Measurements from ENCODE around the gene GSAP.

GSAP gene

DNA sequence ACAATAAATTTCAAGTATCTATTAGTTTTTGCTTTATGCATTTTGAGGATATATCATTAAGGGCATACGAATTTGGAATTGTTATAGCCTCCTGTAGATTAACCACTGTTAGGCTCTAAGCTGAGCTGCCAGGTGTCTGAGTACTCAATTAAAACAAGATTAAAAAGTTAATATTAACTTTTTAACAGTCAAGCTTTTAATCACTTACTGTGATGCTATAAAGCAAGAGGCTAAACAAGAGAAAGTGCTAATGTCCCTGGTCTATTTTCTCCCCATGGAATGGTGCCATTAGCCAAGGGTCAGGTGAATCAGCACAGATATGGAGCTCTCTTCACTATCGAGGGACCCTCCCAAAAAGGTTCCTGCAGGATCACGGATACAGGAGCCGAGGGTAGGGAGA lies 9.7 kb downstream of the GSAP start:
- DNase-seq (ENCODE audit: low read depth): no peak

DNA sequence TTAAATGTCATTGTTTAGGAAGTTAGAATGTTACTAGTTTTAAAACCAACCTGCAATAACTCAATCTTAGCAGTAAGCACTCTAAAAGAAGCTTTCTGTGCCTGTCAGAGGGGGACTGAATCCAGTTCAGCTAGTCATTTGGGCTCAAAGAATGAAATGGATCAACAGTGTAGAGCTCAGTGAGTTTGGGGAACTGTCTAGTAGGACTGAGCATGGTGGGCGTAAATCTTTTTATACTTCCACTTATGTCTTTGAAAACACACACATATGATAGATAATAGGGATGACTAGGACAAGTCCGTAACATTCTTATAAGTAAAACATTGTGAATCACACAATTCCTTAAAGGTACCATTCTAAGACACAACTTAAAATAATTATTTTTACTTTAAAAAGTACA lies 11.5 kb downstream of the GSAP start:
- no peak for DNase-seq (ENCODE audit: low read depth)

DNA sequence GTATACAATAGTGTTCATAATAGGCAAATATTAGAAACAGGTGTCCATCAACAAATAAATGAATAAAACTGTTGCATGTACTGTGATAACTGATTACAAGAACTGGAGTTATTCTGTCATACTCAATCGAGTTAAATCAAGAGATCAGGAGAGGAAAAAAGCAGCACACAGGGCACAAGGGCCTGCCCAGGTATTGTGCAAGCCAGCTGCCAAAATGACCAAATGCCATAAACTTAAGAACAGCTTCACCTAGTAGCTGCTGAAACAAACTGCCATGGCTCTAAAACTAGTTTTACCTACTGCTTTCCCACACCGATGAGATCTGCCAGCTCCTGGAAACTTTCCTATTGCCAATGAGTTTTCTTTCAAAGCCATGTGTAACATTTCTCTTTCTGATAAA lies 12.2 kb downstream of the GSAP start:
- DNase-seq (ENCODE audit: low read depth): no peak

- DNase-seq (ENCODE audit: low read depth): no peak
These were observed 13.3 kb downstream of the GSAP start for GRCh38 chr7:77402818-77403217.

- DNase-seq (ENCODE audit: low read depth): no peak
These were observed 15.1 kb downstream of the GSAP start for GRCh38 chr7:77401002-77401401.

DNA sequence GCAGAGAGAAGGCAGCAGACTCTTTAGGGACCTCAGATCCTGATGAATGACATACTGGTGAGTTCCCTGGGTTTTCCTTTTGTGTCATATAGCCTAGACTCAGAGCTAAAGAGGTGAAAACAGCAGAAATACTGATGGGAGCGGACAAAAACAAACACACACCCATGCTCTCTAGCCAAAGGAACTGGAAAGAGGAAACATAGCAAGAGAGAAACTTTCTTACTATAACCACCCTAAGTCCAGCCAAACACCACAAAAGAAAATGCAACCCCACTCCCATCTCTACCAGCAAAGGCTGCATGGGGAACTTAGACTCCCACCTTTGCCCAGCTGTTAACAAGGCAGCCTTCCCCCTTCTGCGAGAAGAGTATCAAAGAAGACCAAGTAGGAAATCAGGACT lies 16.3 kb downstream of the GSAP start:
- DNase-seq (ENCODE audit: low read depth): no peak

DNA sequence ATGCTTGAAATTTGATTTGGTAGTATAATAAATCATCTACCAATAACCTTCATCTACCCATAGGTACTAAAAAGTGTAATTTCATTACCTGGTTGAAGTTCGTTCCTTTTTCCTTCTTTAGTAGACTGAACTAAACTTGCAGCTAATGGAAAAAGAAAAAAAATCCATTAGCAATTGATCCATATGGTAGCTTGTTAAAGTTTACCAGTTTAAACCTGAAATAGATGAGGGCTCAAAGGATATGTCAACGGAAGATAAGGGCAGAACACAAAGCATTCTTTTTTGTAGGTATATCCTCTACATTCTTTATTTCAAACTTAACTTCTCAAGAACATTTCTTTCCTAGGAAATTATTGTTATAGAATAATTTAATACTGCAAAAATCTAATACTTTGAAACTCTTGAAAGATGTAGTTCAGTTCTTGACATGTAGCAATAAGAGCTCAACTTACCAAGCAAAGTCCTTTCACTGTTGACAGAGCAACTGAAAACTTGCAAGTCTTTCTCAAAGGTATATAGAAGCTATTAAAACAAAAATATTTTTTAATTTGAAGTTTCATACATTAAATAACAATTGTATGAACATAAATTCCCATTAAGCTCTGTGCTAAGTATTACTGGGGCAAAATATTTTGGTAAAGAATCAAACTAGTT lies 19.1 kb downstream of the GSAP start:
- no peak for DNase-seq (ENCODE audit: low read depth)

DNA sequence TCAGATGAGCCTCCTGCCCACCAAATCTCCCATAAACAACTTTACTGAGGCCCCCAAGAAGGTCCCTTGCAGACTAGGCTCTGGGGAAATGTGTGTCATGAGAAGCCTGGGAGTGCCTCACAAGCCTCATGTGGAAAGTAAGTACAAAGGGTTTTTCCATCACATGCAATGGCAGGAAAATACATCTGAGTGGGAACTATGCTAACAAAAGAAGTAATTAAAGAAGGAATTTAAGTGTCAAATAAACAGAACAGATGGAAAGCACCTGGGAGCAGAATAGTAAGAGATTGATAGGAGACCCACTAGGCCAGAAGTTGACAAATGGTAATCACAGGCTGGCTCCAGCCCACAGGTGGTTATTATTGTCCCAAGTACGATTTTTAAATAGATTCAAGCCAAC lies 20.5 kb downstream of the GSAP start:
- no peak for DNase-seq (ENCODE audit: low read depth)

DNA sequence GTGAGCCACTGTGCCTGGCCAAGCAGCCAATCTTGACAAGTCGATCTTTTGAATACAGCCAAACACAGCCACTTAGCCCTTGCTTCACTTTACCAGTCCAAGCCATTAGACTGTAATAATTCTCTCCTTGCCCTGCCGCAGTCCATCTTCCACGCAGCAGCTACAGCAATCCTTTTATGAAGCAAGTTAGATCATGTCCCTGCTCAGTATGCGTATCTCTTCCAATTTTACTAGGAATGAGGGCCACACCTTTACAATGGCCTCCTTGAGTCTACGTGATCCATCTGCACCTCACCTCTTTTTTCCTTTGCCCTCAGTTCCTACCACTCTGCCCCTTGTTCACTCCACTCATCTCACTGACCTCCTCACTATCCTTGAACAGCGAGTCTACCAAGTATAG lies 22.2 kb downstream of the GSAP start:
- no peak for DNase-seq (ENCODE audit: low read depth)

DNA sequence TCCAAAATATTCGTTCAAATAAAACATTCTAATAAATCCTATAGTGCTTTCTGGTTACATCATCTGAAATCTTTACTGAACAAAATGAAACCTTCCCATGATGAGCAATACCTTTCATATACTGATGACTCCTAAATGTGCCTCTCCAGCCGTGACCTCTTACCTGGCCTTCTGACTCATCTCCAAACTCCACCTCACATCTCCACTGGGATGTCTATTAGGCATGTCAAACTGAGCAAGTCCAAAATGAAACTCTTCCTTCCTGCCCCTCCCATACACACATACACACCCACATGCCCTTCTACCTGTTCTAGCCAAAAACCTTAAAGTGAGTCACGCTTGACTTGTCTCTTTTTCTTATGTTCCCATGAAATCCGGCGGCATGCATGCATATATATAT lies 22.9 kb downstream of the GSAP start:
- DNase-seq (ENCODE audit: low read depth): no peak

GRCh38 chr7:77391230-77391629 lies 24.9 kb downstream of the GSAP start:
- DNase-seq (ENCODE audit: low read depth): no peak

DNA sequence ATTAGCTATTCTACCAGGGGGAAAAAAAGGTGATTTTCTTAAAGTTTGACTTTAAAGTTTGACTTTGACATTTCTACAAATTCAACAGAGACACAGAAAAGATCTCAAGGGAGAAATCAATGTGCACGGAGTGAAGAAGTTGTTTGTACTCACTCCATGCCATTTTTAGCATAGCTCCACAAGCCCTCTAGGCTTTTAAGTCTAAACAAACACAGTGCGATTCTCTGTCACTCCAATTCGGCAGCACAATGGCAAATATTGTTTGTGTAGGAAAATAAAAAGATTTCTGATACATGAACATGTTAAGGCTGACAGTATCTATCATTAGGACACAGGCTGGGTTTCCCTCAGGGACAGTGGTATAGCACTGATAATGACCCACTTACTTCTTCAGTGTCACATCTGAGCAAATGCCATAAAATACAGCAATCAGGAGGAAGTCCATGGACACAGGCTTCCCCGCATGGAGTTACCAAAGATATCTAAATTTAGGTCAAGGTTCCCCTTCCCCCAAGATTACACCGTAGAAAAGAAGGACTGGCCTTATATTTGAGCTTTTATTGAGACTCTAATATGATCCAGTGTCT lies 28.0 kb downstream of the GSAP start:
- DNase-seq (ENCODE audit: low read depth): no peak

DNA sequence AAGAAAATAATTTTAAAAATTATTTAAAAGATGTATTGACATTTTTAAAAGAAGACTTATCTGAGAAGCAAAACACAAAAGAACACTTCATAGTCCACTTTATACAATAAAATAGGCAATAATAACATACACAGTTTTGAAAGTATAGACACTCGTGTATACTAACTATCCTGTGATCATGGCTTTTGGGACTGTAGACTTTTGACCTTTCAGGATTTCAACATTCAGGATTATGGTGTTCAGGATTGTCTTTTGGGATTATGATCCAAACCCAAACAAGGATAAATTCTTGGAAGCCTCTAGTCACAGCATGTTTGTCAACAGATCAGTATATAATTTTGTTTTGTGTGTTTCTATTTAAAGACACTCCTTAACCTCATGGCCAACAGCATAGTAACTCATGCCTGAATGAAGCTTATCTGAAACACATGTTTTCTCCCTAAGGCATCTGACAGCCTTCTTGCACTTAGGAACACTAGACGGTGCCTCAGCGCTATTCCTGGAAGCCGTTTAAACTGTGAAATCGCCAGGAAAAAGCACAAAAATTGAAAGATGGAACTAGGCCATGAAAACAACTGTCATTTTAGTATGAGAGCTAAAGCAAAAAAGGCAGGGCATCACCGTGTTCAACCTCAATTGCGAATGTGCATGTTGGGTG lies 29.9 kb downstream of the GSAP start:
- no peak for DNase-seq (ENCODE audit: low read depth)

- no peak for DNase-seq (ENCODE audit: low read depth)
These were observed 32.8 kb downstream of the GSAP start for GRCh38 chr7:77383333-77383740.

GRCh38 chr7:77382532-77382931 lies 33.6 kb downstream of the GSAP start:
- DNase-seq (ENCODE audit: low read depth): no peak

GRCh38 chr7:77378584-77378983 lies 37.6 kb downstream of the GSAP start:
- no peak for DNase-seq (ENCODE audit: low read depth)

- no peak for DNase-seq (ENCODE audit: low read depth)
These were observed 45.5 kb downstream of the GSAP start for GRCh38 chr7:77370606-77371005.

GRCh38 chr7:77368974-77369373 lies 47.2 kb downstream of the GSAP start:
- DNase-seq (ENCODE audit: low read depth): no peak

GRCh38 chr7:77367976-77368375 lies 48.2 kb downstream of the GSAP start:
- DNase-seq (ENCODE audit: low read depth): no peak

DNA sequence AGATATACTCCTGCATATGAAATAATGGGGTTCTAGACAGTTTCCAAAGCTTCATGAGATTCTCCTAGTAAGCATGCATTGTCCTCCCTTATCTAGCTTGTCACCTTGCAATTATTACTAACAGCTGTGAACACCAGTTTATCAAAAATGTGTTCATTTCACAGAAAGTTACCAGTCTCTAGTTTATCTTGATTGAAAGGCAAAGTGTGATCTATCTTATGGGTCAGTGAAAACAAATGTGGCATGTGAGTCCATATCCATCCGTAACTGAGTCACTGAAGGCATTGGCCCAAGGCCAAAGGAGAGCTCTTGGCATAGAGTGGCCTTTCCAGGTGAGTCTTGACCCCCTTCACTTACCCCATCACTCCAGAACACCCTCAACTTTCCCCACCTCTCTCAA lies 53.2 kb downstream of the GSAP start:
- no peak for DNase-seq (ENCODE audit: low read depth)

DNA sequence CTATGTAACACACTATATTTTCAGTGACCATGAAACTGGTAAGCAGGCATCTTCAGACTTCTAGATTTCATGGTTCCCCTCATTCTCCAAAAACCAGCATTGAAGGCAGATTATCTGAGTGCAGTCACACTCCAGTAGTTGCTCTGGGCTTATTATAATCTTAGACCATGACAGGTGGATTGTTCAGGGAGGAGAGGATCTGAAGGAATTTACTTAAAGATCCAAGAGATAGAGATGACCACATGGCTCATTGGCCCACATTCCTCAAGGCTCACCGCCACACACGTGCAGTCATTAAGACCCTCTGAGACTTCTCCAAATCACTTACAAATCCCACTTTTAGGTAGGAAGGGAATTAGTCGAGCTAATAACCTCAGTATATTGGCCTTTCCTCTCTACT lies 55.2 kb downstream of the GSAP start:
- DNase-seq (ENCODE audit: low read depth): no peak

DNA sequence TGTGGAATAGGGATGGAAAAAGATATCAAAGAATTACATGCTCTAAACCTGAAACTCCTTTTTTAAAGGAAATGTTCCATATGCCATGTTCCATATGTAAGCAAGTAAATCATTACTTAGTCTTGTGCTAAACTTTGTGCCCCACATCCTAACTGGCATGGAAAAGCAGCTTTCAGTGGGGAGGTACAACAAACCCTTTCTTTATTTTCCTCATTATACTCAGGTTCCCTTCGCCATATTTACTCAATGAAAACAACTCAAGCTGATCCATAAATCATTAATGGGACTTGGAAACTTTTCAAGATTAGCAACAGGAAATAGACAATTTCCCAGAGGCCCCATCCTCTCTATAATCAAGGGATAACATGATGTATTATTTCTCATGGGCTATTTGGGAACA lies 56.0 kb downstream of the GSAP start:
- no peak for DNase-seq (ENCODE audit: low read depth)

DNA sequence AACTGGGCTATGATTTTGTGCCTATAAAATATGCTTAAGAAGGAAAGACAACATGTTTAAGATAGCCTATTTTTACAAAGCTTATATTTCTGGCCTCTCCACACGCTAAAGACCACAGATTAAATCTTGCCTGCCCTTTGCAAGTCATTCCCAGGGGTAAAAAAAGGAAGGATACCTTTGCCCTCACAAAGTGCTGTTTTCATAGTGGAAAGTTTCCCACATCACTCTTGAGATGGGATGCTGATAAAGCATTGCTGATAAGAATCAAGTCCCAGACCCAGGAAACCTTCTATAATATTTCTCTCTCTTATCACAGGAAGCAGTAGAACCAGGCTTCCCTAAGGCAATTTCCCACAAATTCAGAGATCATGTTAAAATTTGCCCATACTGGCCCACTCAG lies 56.5 kb downstream of the GSAP start:
- no peak for DNase-seq (ENCODE audit: low read depth)

GRCh38 chr7:77354914-77355313 lies 61.2 kb downstream of the GSAP start:
- DNase-seq (ENCODE audit: low read depth): no peak
